Ishikawa (cell line): ENCODE data around the gene ITGA11.

Source experiments
- CEBPB ChIP-seq: IDR thresholded peaks from 2 replicates; pipeline ENCODE4 v1.6.1; 2012
- CREB1 ChIP-seq: IDR thresholded peaks from 2 replicates; pipeline ENCODE4 v1.6.1; 2012; ENCODE audit warnings: low read depth
- EGR1 ChIP-seq: IDR thresholded peaks from 2 replicates; pipeline ENCODE4 v1.6.1; 2012
- EP300 ChIP-seq: IDR thresholded peaks from 2 replicates; pipeline ENCODE4 v1.6.1; 2012; ENCODE audit warnings: borderline replicate concordance
- FOXM1 ChIP-seq: IDR thresholded peaks from 2 replicates; pipeline ENCODE4 v1.6.1; 2012; ENCODE audit warnings: low read depth, borderline replicate concordance
- MAX ChIP-seq: IDR thresholded peaks from 2 replicates; pipeline ENCODE4 v1.6.1; 2012
- NFIC ChIP-seq: IDR thresholded peaks from 2 replicates; pipeline ENCODE4 v1.6.1; 2012
- RAD21 ChIP-seq: IDR thresholded peaks from 2 replicates; pipeline ENCODE4 v1.6.1; 2012; ENCODE audit warnings: low read depth
- REST ChIP-seq: IDR thresholded peaks from 2 replicates; pipeline ENCODE4 v1.6.1; 2012; ENCODE audit warnings: low read depth, mild to moderate bottlenecking
- TAF1 ChIP-seq: IDR thresholded peaks from 2 replicates; pipeline ENCODE4 v1.6.1; 2012; ENCODE audit warnings: low read depth, mild to moderate bottlenecking
- TCF12 ChIP-seq: IDR thresholded peaks from 2 replicates; pipeline ENCODE4 v1.6.1; 2012; ENCODE audit warnings: low read depth
- TEAD4 ChIP-seq: IDR thresholded peaks from 2 replicates; pipeline ENCODE4 v1.6.1; 2012
- USF1 ChIP-seq: IDR thresholded peaks from 2 replicates; pipeline ENCODE4 v1.6.1; 2012
- YY1 ChIP-seq: IDR thresholded peaks from 2 replicates; pipeline ENCODE4 v1.6.1; 2012; ENCODE audit warnings: low read depth
- ZBTB7A ChIP-seq: IDR thresholded peaks from 2 replicates; pipeline ENCODE4 v1.6.1; 2012; ENCODE audit warnings: low read depth

Gene ITGA11

GRCh38 chr15:68396068-68396467 lies 35.9 kb downstream of the ITGA11 start:
- no peak for TF ChIP-seq NFIC
- TF ChIP-seq TEAD4, result no peak
- no peak for TF ChIP-seq MAX
- TF ChIP-seq USF1, result no peak
- no peak for TF ChIP-seq EGR1
- no peak for TF ChIP-seq EP300

GRCh38 chr15:68391121-68391520 lies 40.8 kb downstream of the ITGA11 start:
- TF ChIP-seq USF1 (no peak), MAX (no peak), EP300 (no peak), CREB1 (no peak), RAD21 (no peak), EGR1 (no peak)

- TF ChIP-seq EP300, result no peak
- no peak for TF ChIP-seq USF1
- no peak for TF ChIP-seq CREB1
- TF ChIP-seq RAD21, result no peak
- no peak for TF ChIP-seq MAX
- no peak for TF ChIP-seq FOXM1
- TF ChIP-seq REST, result no peak
- TF ChIP-seq TAF1, result no peak
- TF ChIP-seq CEBPB, result no peak
- TF ChIP-seq EGR1, result no peak
- TF ChIP-seq YY1, result no peak
- no peak for TF ChIP-seq ZBTB7A
- TF ChIP-seq TEAD4, result no peak
- no peak for TF ChIP-seq TCF12
- TF ChIP-seq NFIC, result no peak
Observed at GRCh38 chr15:68389936-68390817, 41.8 kb downstream of the ITGA11 start.

GRCh38 chr15:68389041-68389930 lies 42.7 kb downstream of the ITGA11 start:
- no peak for TF ChIP-seq RAD21
- no peak for TF ChIP-seq TEAD4
- TF ChIP-seq MAX, result no peak
- no peak for TF ChIP-seq USF1
- no peak for TF ChIP-seq ZBTB7A
- no peak for TF ChIP-seq TAF1
- TF ChIP-seq YY1, result no peak
- no peak for TF ChIP-seq REST
- TF ChIP-seq FOXM1, result no peak
- no peak for TF ChIP-seq TCF12
- no peak for TF ChIP-seq EGR1
- no peak for TF ChIP-seq CREB1
- TF ChIP-seq EP300, result no peak
- no peak for TF ChIP-seq NFIC
- TF ChIP-seq CEBPB, result no peak
